Mesothelial cell of epicardium (in vitro differentiated cells): ENCODE measurements around the gene TNFRSF1B. TPM values are rescaled to one million over a fixed set of nuclear protein-coding genes. Genes with fewer than 3 reads are reported as not detected.

Source experiments
- DNase-seq, 2 experiments: peaks; one replicate each; pipeline ENCODE4 v3.0.0; 2021; ENCODE audit warnings: low spot score in 2 of 2; ENCODE audit not compliant: unreplicated experiment in 2 of 2
- H3K27ac Mint-ChIP-seq: 2 replicates; pipeline ENCODE4 v1.8.0; 2021; ENCODE audit warnings: mixed read lengths
- H3K27me3 Mint-ChIP-seq: 2 replicates; pipeline ENCODE4 v1.8.0; 2021; ENCODE audit warnings: low read depth, mixed read lengths
- H3K36me3 Mint-ChIP-seq: 2 replicates; pipeline ENCODE4 v1.8.0; 2021; ENCODE audit warnings: mixed read lengths
- H3K4me1 Mint-ChIP-seq: 2 replicates; pipeline ENCODE4 v1.8.0; 2021; ENCODE audit warnings: mixed read lengths
- H3K4me3 Mint-ChIP-seq: 2 replicates; pipeline ENCODE4 v1.8.0; 2021; ENCODE audit warnings: mild to moderate bottlenecking, moderate library complexity, mixed read lengths
- H3K9me3 Mint-ChIP-seq: 2 replicates; pipeline ENCODE4 v1.8.0; 2021; ENCODE audit warnings: mixed read lengths
- CTCF ChIP-seq: fragments of 200-600 bp; sonication (generic); IDR thresholded peaks from one replicate; pipeline ENCODE4 v1.5.0; 2021; ENCODE audit warnings: antibody characterized with exemption; ENCODE audit not compliant: unreplicated experiment
- total RNA-seq: library from RNA; stranded (reverse); gene quantifications from 3 replicates; pipeline ENCODE4 v1.2.1, GENCODE V29; 2021

TNFRSF1B gene
- total RNA-seq, 1 donor from 2014 or later = 2.9 TPM

- H3K27ac Mint-ChIP-seq = no peak overlapping the region
- DNase-seq = no peak
- H3K4me1 Mint-ChIP-seq = peaks cover 6% of the 10 kb centered on the region
- TF ChIP-seq CTCF = no peak
- no peak overlapping the region for H3K4me3 Mint-ChIP-seq
- H3K9me3 Mint-ChIP-seq = no peaks in the 10 kb centered on the region
- peaks cover 6% of the 10 kb centered on the region for H3K27me3 Mint-ChIP-seq
- H3K36me3 Mint-ChIP-seq = no peaks in the 10 kb centered on the region
These were observed 40.0 kb upstream of the TNFRSF1B start for GRCh38 chr1:12126781-12127180.

- no peaks in the 10 kb centered on the region for H3K9me3 Mint-ChIP-seq
- H3K27me3 Mint-ChIP-seq = peaks cover 5% of the 10 kb centered on the region
- no peak for TF ChIP-seq CTCF
- no peak overlapping the region for H3K27ac Mint-ChIP-seq
- no peak for DNase-seq
- H3K4me3 Mint-ChIP-seq = no peak overlapping the region
- H3K36me3 Mint-ChIP-seq = no peaks in the 10 kb centered on the region
- H3K4me1 Mint-ChIP-seq = peaks cover 6% of the 10 kb centered on the region
These were observed 39.5 kb upstream of the TNFRSF1B start for GRCh38 chr1:12127206-12127810.

- no peak for DNase-seq
- Mint-ChIP-seq H3K27me3 (peaks cover 5% of the 10 kb centered on the region), H3K4me1 (peaks cover 6% of the 10 kb centered on the region)
These were observed 38.7 kb upstream of the TNFRSF1B start for GRCh38 chr1:12128120-12128519.

GRCh38 chr1:12129624-12130023 lies 37.2 kb upstream of the TNFRSF1B start:
- no peak for DNase-seq
- TF ChIP-seq CTCF = no peak
- Mint-ChIP-seq H3K27ac (no peak overlapping the region), H3K4me1 (peaks cover 6% of the 10 kb centered on the region), H3K27me3 (peaks cover 3% of the 10 kb centered on the region), H3K36me3 (no peaks in the 10 kb centered on the region), H3K9me3 (no peaks in the 10 kb centered on the region), H3K4me3 (no peak overlapping the region)

More at GRCh38 chr1:12128120-12128519, 38.7 kb upstream of the TNFRSF1B start:
- TF ChIP-seq CTCF = no peak
- Mint-ChIP-seq H3K4me3 (no peak overlapping the region), H3K27ac (no peak overlapping the region), H3K9me3 (no peaks in the 10 kb centered on the region), H3K36me3 (no peaks in the 10 kb centered on the region)

- Mint-ChIP-seq H3K4me1 (peaks cover 1% of the 10 kb centered on the region), H3K36me3 (no peaks in the 10 kb centered on the region), H3K27ac (no peak overlapping the region), H3K27me3 (no peaks in the 10 kb centered on the region), H3K4me3 (no peak overlapping the region), H3K9me3 (no peaks in the 10 kb centered on the region)
- no peak for DNase-seq
- no peak for TF ChIP-seq CTCF
These were observed 36.2 kb upstream of the TNFRSF1B start for GRCh38 chr1:12130466-12131130.
